ENCODE measurements around the gene ACTN4. TPM values are rescaled to one million over a fixed set of nuclear protein-coding genes. Genes with fewer than 3 reads are reported as not detected.

ACTN4 gene
- total RNA-seq, 2 donors from 2014 or later = 971 to 1,150 TPM

GRCh38 chr19:38725469-38726283 is 78.2 kb downstream of the ACTN4 start:
- DNase-seq (peak in 1 of 2 donors; percentile 11), ATAC-seq (no peak)
- intact Hi-C loops (cut with DNase I, micrococcal nuclease) = no loop called here

- ATAC-seq (no peak), DNase-seq (no peak)
- intact Hi-C loops (cut with DNase I, micrococcal nuclease) = no loop called here
Measured at GRCh38 chr19:38726284-38726673, 78.8 kb downstream of the ACTN4 start.

- DNase-seq (peak; percentile 5 to 25), ATAC-seq (no peak)
- intact Hi-C loops (cut with DNase I, micrococcal nuclease) = no loop called here
Measured at GRCh38 chr19:38726761-38727301, 79.4 kb downstream of the ACTN4 start.

- intact Hi-C loops (cut with DNase I, micrococcal nuclease) = no loop called here
- DNase-seq (peak in 1 of 2 donors; percentile 23), ATAC-seq (no peak)
Measured at GRCh38 chr19:38727306-38727867, 79.9 kb downstream of the ACTN4 start.

- intact Hi-C loops (cut with DNase I, micrococcal nuclease) = no loop called here
- ATAC-seq = no peak
- DNase-seq = peak; percentile 17 to 43
Measured at GRCh38 chr19:38727868-38728660, 80.6 kb downstream of the ACTN4 start.

GRCh38 chr19:38728752-38729541 is 81.5 kb downstream of the ACTN4 start:
- peak; percentile 7 to 30 for DNase-seq
- intact Hi-C loops (cut with DNase I, micrococcal nuclease) = no loop called here
- no peak for ATAC-seq

GRCh38 chr19:38729653-38730469 is 82.4 kb downstream of the ACTN4 start:
- ATAC-seq (peak; percentile 31), DNase-seq (peak; percentile 64 to 89)
- intact Hi-C loops (cut with DNase I, micrococcal nuclease) = no loop called here

GRCh38 chr19:38730470-38730730 is 83.0 kb downstream of the ACTN4 start:
- ATAC-seq = no peak
- intact Hi-C loops (cut with DNase I, micrococcal nuclease) = no loop called here
- peak in 1 of 2 donors; percentile 24 for DNase-seq

- ATAC-seq (peak; percentile 2), DNase-seq (peak in 1 of 2 donors; percentile 55)
- intact Hi-C loops (cut with DNase I, micrococcal nuclease) = no loop called here
Measured at GRCh38 chr19:38730731-38731589, 83.5 kb downstream of the ACTN4 start.

- intact Hi-C loops (cut with DNase I, micrococcal nuclease) = no loop called here
- DNase-seq (peak; percentile 70 to 81), ATAC-seq (peak; percentile 51)
Measured at GRCh38 chr19:38731654-38732301, 84.3 kb downstream of the ACTN4 start.

GRCh38 chr19:38733241-38733492 is 85.7 kb downstream of the ACTN4 start:
- no peak for ATAC-seq
- no peak for DNase-seq
- intact Hi-C loops (cut with DNase I, micrococcal nuclease) = no loop called here

GRCh38 chr19:38733493-38734175 is 86.2 kb downstream of the ACTN4 start:
- DNase-seq (no peak), ATAC-seq (no peak)
- intact Hi-C loops (cut with DNase I, micrococcal nuclease) = no loop called here

- DNase-seq (no peak), ATAC-seq (no peak)
- intact Hi-C loops (cut with DNase I, micrococcal nuclease) = no loop called here
Measured at GRCh38 chr19:38734176-38734425, 86.7 kb downstream of the ACTN4 start.

GRCh38 chr19:38734426-38735256 is 87.2 kb downstream of the ACTN4 start:
- ATAC-seq = peak; percentile 26

GRCh38 chr19:38735257-38735686 is 87.8 kb downstream of the ACTN4 start:
- DNase-seq (peak; percentile 76 to 80), ATAC-seq (peak; percentile 29)
- intact Hi-C loops (cut with DNase I, micrococcal nuclease) = no loop called here

More at GRCh38 chr19:38734426-38735256, 87.2 kb downstream of the ACTN4 start:
- intact Hi-C loops (cut with DNase I, micrococcal nuclease) = no loop called here
- DNase-seq = peak; percentile 34 to 58

GRCh38 chr19:38736036-38736412 is 88.6 kb downstream of the ACTN4 start:
- peak in 1 of 2 donors; percentile 81 for DNase-seq
- peak; percentile 40 for ATAC-seq
- intact Hi-C loops (cut with DNase I, micrococcal nuclease) = no loop called here
